HUES6 (cell line): Measurements from ENCODE around the gene SCAMP5.

Experiments used
- H3K27ac ChIP-seq: 2 replicates; pipeline ENCODE4 v1.7.0; 2013; ENCODE audit warnings: low read depth, mild to moderate bottlenecking, low read length, inconsistent platforms
- H3K27me3 ChIP-seq: 2 replicates; pipeline ENCODE4 v1.6.1; 2013; ENCODE audit warnings: low read length; ENCODE audit not compliant: control insufficient read depth, insufficient read depth
- H3K36me3 ChIP-seq: 2 replicates; pipeline ENCODE4 v1.6.1; 2013; ENCODE audit warnings: low read length; ENCODE audit not compliant: control insufficient read depth, insufficient read depth
- H3K4me1 ChIP-seq: 2 replicates; pipeline ENCODE4 v1.6.1; 2013; ENCODE audit warnings: low read length; ENCODE audit not compliant: control insufficient read depth, insufficient read depth
- H3K4me3 ChIP-seq: 2 replicates; pipeline ENCODE4 v1.5.1; 2013; ENCODE audit warnings: low read depth, low read length
- H3K9ac ChIP-seq: one replicate; pipeline ENCODE4 v1.6.1; 2013; ENCODE audit warnings: mild to moderate bottlenecking, low read length
- H3K9me3 ChIP-seq: 2 replicates; pipeline ENCODE4 v1.6.1; 2013; ENCODE audit warnings: low read depth, low read length; ENCODE audit not compliant: control insufficient read depth, insufficient read depth

The SCAMP5 gene

GRCh38 chr15:74977599-74977998, 17.8 kb upstream of the SCAMP5 start:
- H3K9ac ChIP-seq = no peak overlapping the region

DNA sequence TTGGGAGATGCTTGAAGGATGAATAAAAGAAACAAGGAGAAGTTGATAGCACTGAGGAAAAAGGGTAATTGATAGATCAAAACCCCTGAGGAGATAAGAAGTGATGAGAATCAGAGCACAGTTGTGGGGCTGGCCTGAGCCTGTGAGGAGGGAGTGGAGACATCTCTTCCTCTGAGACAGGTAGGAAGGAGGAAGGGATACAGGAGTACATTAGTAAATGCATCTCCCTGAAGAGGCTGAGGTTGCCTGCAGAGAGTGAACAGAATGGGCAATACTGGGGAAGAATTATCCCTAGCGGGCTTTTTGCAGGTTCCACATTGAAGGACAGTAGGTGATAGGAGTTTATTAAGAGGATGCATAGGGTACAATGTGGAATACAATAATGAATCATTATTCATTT, 17.3 kb upstream of the SCAMP5 start:
- Histone ChIP-seq H3K9me3 (no peaks in the 10 kb centered on the region), H3K36me3 (no peaks in the 10 kb centered on the region), H3K4me1 (no peaks in the 10 kb centered on the region), H3K27ac (no peak overlapping the region), H3K4me3 (no peak overlapping the region), H3K9ac (no peak overlapping the region), H3K27me3 (no peaks in the 10 kb centered on the region)

More at GRCh38 chr15:74977599-74977998, 17.8 kb upstream of the SCAMP5 start:
- H3K4me3 ChIP-seq = no peak overlapping the region
- no peaks in the 10 kb centered on the region for H3K9me3 ChIP-seq
- no peaks in the 10 kb centered on the region for H3K4me1 ChIP-seq
- H3K36me3 ChIP-seq = no peaks in the 10 kb centered on the region
- no peaks in the 10 kb centered on the region for H3K27me3 ChIP-seq
- H3K27ac ChIP-seq = no peak overlapping the region

- H3K4me1 ChIP-seq = no peaks in the 10 kb centered on the region
- H3K9ac ChIP-seq = no peak overlapping the region
- H3K36me3 ChIP-seq = no peaks in the 10 kb centered on the region
- no peak overlapping the region for H3K27ac ChIP-seq
- H3K27me3 ChIP-seq = no peaks in the 10 kb centered on the region
- no peaks in the 10 kb centered on the region for H3K9me3 ChIP-seq
- H3K4me3 ChIP-seq = no peak overlapping the region
Observed at GRCh38 chr15:74978503-74978902, 16.9 kb upstream of the SCAMP5 start.

GRCh38 chr15:74982183-74982582, 13.2 kb upstream of the SCAMP5 start:
- Histone ChIP-seq H3K27me3 (no peaks in the 10 kb centered on the region; the same call in 1 of the 2 replicates), H3K9me3 (no peaks in the 10 kb centered on the region), H3K4me1 (no peaks in the 10 kb centered on the region), H3K27ac (no peak overlapping the region), H3K36me3 (no peaks in the 10 kb centered on the region), H3K9ac (no peak overlapping the region), H3K4me3 (no peak overlapping the region)

GRCh38 chr15:74983725-74984231, 11.6 kb upstream of the SCAMP5 start:
- Histone ChIP-seq H3K9ac (no peak overlapping the region), H3K4me3 (no peak overlapping the region), H3K9me3 (no peaks in the 10 kb centered on the region), H3K36me3 (no peaks in the 10 kb centered on the region), H3K27me3 (no peaks in the 10 kb centered on the region; the same call in 1 of the 2 replicates), H3K4me1 (no peaks in the 10 kb centered on the region), H3K27ac (no peak overlapping the region)

- Histone ChIP-seq H3K27ac (no peak overlapping the region), H3K4me1 (no peaks in the 10 kb centered on the region), H3K36me3 (no peaks in the 10 kb centered on the region), H3K9ac (no peak overlapping the region), H3K27me3 (peaks cover 6% of the 10 kb centered on the region; the same call in 1 of the 2 replicates), H3K9me3 (no peaks in the 10 kb centered on the region), H3K4me3 (no peak overlapping the region)
Observed at GRCh38 chr15:74988007-74988800, 7.2 kb upstream of the SCAMP5 start.

GRCh38 chr15:74989527-74989926, 5.8 kb upstream of the SCAMP5 start:
- Histone ChIP-seq H3K27ac (no peak overlapping the region), H3K27me3 (peaks cover 6% of the 10 kb centered on the region; the same call in 1 of the 2 replicates), H3K36me3 (no peaks in the 10 kb centered on the region), H3K4me3 (no peak overlapping the region), H3K9me3 (no peaks in the 10 kb centered on the region), H3K4me1 (no peaks in the 10 kb centered on the region), H3K9ac (no peak overlapping the region)

- no peak overlapping the region for H3K27ac ChIP-seq
- H3K36me3 ChIP-seq = no peaks in the 10 kb centered on the region
- no peak overlapping the region for H3K9ac ChIP-seq
- H3K4me3 ChIP-seq = no peak overlapping the region
- 0 out of 2 replicates have a peak, but pooled peaks cover 6% of the 10 kb centered on the region for H3K4me1 ChIP-seq
- peaks cover 27% of the 10 kb centered on the region for H3K27me3 ChIP-seq
- H3K9me3 ChIP-seq = no peaks in the 10 kb centered on the region
Observed at GRCh38 chr15:74992619-74993018, 2.7 kb upstream of the SCAMP5 start.

DNA sequence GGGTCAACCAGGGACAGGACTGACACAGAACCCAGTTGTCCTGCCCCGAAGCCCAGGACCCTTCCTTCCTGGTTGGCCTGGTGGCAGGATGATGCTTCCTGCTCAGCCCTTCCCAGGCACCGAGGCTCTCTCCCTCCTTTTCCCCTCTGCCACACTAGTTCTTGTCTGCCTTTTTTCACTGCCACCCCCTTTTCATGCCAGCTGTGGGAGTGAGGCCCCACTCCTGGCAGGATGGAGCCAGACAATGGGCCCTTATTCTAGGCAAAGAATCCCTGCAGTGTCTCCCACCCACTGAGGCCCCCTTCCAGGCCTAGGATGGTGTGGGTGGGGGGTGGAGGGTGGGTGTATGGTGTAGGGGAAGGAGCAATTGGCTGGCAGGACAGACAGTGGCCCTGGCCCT, 1.1 kb upstream of the SCAMP5 start:
- Histone ChIP-seq H3K4me1 (0 out of 2 replicates have a peak, but pooled peaks cover 6% of the 10 kb centered on the region), H3K9me3 (no peaks in the 10 kb centered on the region), H3K9ac (no peak overlapping the region), H3K27ac (no peak overlapping the region), H3K36me3 (no peaks in the 10 kb centered on the region), H3K4me3 (no peak overlapping the region), H3K27me3 (peaks cover 30% of the 10 kb centered on the region)

GRCh38 chr15:74994685-74995084, 678 bp upstream of the SCAMP5 start:
- Histone ChIP-seq H3K9ac (no peak overlapping the region), H3K36me3 (no peaks in the 10 kb centered on the region), H3K9me3 (no peaks in the 10 kb centered on the region), H3K27ac (no peak overlapping the region), H3K4me1 (0 out of 2 replicates have a peak, but pooled peaks cover 6% of the 10 kb centered on the region), H3K4me3 (peak overlapping the region; percentile 50), H3K27me3 (peaks cover 30% of the 10 kb centered on the region)
